Activated CD4-positive, alpha-beta T cell treated with anti-CD3 and anti-CD28 coated beads, Interleukin-10, Interleukin-2, amounts not matched to agents 100 ng/mL and 50 ng/mL, durations not matched to agents 16 hours and 8 hours (primary cell): ENCODE data around the gene MEX3B.
"Not testable (repeated sequence)": the region's sequence is repeated elsewhere in the genome, so short reads cannot be mapped to it uniquely, and the experiment has no call there.

Experiments
- DNase-seq: peaks from one replicate; pipeline ENCODE4 v3.0.0-alpha.2; 2020

The MEX3B gene

DNA sequence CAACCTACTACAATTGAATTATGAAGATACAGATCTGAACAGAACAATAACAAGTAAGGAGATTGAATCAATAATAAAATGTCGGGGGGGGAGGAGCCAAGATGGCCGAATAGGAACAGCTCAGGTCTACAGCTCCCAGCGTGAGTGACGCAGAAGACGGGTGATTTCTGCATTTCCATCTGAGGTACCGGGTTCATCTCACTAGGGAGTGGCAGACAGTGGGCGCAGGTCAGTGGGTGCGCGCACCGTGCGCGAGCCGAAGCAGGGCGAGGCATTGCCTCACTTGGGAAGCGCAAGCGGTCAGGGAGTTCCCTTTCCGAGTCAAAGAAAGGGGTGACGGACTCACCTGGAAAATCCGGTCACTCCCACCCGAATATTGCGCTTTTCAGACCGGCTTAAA is 50.7 kb downstream of the MEX3B start:
- not testable (repeated sequence) for DNase-seq

DNA sequence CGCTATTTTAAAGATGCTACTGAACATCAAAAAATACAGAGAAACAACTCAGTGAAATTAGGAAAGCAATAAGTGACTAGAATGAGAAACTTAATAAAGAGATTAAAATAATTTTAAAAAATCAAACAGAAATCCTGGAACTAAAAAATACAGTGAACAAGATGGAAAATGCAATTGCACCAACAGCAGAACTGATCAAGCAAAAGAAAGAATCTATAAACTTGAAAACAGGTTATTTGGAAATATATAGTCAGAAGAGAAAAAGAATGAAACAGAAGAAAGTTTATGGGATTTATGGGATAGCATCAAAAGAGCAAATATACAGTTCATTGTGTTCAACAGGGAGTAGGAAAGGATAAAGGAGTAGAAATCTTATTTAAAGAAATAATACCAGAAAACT is 53.3 kb downstream of the MEX3B start:
- DNase-seq, result no peak
